HCT116 (cell line): ENCODE data around the gene PTGIR.

Experiments
- CTCF ChIP-seq, 3 experiments: fragments of 200-600 bp in 1 of 3; sonication (generic) in 1 of 3; IDR thresholded peaks in 2 of 3; conservative IDR thresholded peaks in 1 of 3; 2 replicates each; pipeline ENCODE4 v1.5.1; 2012 to 2017; ENCODE audit warnings: low read depth in 2 of 3, low read length in 2 of 3, antibody characterized with exemption in 1 of 3, borderline replicate concordance in 1 of 3, control low read depth in 1 of 3, mild to moderate bottlenecking in 1 of 3, mixed read lengths in 1 of 3, mixed run types in 1 of 3, moderate library complexity in 1 of 3; ENCODE audit not compliant: insufficient read depth in 1 of 3
- EZH2phosphoT487 ChIP-seq: fragments of 200-600 bp; IDR thresholded peaks from 2 replicates; pipeline ENCODE4 v1.6.1; 2018; ENCODE audit warnings: antibody characterized with exemption, borderline replicate concordance
- POLR2A ChIP-seq: IDR thresholded peaks from 2 replicates; pipeline ENCODE4 v1.7.0; 2011; ENCODE audit warnings: borderline replicate concordance; ENCODE audit not compliant: insufficient read depth, insufficient read length; ENCODE audit errors: extremely low read depth
- RAD21 ChIP-seq: IDR thresholded peaks from 2 replicates; pipeline ENCODE4 v1.6.1; 2012; ENCODE audit warnings: low read depth, mild to moderate bottlenecking
- SIN3A ChIP-seq: IDR thresholded peaks from 2 replicates; pipeline ENCODE4 v1.6.1; 2012; ENCODE audit warnings: low read depth

- TF ChIP-seq RAD21 (no peak), CTCF (IDR thresholded peaks at IDR 0.05 in 2 of 3, conservative IDR thresholded peaks at IDR 0.05 in 1 of 3; ENCODE audit: borderline replicate concordance in 1 of 3, insufficient read depth in 1 of 3, low read depth in 2 of 3, low read length in 2 of 3) (no peak), EZH2phosphoT487 (no peak), POLR2A (no peak), SIN3A (no peak)
These were observed 37.0 kb downstream of the PTGIR start for GRCh38 chr19:46587861-46588260.
